Activated naive CD8-positive, alpha-beta T cell (primary cell): ENCODE measurements around the gene LRP1B.

Source experiments
- H3K27ac Mint-ChIP-seq: one replicate; pipeline ENCODE4 v1.8.0; 2021; ENCODE audit warnings: mixed read lengths
- H3K27me3 Mint-ChIP-seq: one replicate; pipeline ENCODE4 v1.8.0; 2021; ENCODE audit warnings: mixed read lengths
- H3K36me3 Mint-ChIP-seq: one replicate; pipeline ENCODE4 v1.8.0; 2021; ENCODE audit warnings: mixed read lengths
- H3K4me1 Mint-ChIP-seq: one replicate; pipeline ENCODE4 v1.8.0; 2021; ENCODE audit warnings: low read depth, mixed read lengths
- H3K4me3 Mint-ChIP-seq: one replicate; pipeline ENCODE4 v1.8.0; 2021; ENCODE audit warnings: mild to moderate bottlenecking, mixed read lengths
- H3K9me3 Mint-ChIP-seq: one replicate; pipeline ENCODE4 v1.8.0; 2021; ENCODE audit warnings: low read depth, mixed read lengths

LRP1B gene

DNA sequence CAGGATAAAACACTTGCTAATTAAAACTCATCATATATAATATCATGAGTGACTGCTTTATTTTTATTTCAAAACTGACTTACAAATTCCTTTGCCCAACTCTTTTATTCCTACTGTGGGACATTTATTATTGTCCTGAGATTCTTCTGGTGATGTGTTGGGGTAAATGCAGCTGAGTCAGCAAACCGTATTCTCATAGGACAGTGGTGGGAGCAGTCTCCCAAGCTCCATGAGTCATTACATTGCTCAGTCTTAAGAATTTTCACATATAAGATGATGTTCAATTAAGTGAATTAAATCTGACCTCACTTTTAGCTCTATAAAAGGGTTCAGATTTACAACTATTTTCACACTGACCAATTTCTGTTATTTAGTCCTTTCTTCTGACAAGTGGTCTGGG lies 1530.7 kb downstream of the LRP1B start:
- Mint-ChIP-seq H3K4me1 (no peaks in the 10 kb centered on the region), H3K27ac (no peak overlapping the region), H3K36me3 (no peaks in the 10 kb centered on the region), H3K4me3 (no peak overlapping the region), H3K27me3 (no peaks in the 10 kb centered on the region), H3K9me3 (peaks cover 2% of the 10 kb centered on the region)

DNA sequence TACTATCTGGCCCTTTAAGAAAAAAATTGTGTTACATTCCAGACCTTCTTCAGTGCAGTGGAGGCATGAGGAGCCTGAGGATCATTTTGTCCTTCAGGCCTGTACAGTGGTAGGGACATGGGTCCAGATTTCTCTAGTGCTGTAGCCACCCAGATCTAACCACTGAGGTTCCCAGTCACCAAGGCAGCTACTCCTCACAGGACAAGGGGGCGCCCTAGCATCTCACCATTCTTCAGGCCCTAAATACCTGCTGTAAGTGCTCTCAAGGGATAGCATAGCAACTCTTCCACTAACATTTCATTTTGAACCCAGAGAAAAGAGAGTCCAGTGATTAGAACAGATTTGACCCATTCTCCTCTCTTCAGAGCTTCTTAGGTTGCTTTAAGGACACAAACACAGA lies 1533.0 kb downstream of the LRP1B start:
- no peak overlapping the region for H3K27ac Mint-ChIP-seq
- no peaks in the 10 kb centered on the region for H3K4me1 Mint-ChIP-seq
- peaks cover 6% of the 10 kb centered on the region for H3K9me3 Mint-ChIP-seq
- no peaks in the 10 kb centered on the region for H3K27me3 Mint-ChIP-seq
- no peaks in the 10 kb centered on the region for H3K36me3 Mint-ChIP-seq
- H3K4me3 Mint-ChIP-seq, result no peak overlapping the region

DNA sequence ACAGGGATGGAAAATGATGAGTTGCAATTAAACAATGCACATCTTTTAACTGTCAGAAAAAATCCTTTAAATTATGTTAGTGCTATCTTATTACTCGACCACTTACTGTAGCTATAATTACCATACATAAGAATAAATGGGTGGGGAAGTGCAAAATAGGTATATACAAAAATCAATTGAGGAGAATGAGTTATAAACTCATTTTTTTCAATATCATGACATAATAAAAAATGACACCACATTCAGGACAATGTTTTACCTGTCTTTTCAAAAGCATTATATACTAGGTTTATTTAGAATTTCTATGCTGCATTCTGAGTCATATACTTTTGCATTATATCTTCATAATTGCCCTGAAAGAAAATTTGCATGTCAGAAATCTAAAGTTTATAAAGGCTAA lies 1533.6 kb downstream of the LRP1B start:
- Mint-ChIP-seq H3K9me3 (peaks cover 6% of the 10 kb centered on the region), H3K4me3 (no peak overlapping the region), H3K27ac (no peak overlapping the region), H3K4me1 (no peaks in the 10 kb centered on the region), H3K36me3 (no peaks in the 10 kb centered on the region), H3K27me3 (no peaks in the 10 kb centered on the region)

DNA sequence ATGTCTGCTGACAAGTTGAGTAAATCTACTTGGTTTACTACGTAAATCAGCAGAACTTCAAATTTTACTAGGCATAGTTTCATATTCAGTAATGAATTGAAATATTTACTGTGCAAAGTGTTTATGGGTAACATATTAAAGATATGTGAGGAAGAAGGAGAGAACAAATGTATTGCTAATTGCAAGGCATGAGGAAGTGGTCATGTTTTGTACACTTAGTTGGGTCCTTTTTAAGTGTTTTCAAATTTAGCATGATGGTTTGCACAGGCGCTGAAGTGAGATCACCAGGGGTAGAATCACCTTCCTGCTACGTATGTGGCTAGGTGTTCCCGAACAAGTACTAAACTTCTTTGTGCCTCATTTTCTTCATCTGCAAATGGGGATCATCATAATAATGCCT lies 1534.4 kb downstream of the LRP1B start:
- Mint-ChIP-seq H3K27ac (no peak overlapping the region), H3K9me3 (peaks cover 6% of the 10 kb centered on the region), H3K27me3 (no peaks in the 10 kb centered on the region), H3K4me1 (no peaks in the 10 kb centered on the region), H3K4me3 (no peak overlapping the region), H3K36me3 (no peaks in the 10 kb centered on the region)

DNA sequence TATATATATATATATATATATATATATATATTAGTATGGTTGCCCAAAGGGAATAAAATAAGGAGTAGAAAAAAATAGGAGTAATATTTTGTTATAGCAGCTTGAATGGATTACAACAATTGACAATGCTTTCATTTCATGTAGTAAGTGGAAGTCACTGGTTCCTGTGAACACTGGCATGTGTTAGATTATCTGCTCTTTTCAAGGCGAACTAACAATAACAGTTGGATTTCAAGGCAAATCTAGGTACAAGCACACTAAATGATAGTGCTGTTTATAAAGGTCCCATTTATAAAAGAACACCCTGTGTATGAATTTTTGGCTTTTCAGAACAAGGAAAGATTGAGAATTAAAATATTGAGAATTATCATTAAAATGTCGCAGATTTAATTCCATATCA lies 1535.7 kb downstream of the LRP1B start:
- H3K9me3 Mint-ChIP-seq, result peaks cover 6% of the 10 kb centered on the region
- H3K4me3 Mint-ChIP-seq, result no peak overlapping the region
- H3K27me3 Mint-ChIP-seq, result no peaks in the 10 kb centered on the region
- H3K4me1 Mint-ChIP-seq, result no peaks in the 10 kb centered on the region
- no peaks in the 10 kb centered on the region for H3K36me3 Mint-ChIP-seq
- no peak overlapping the region for H3K27ac Mint-ChIP-seq

DNA sequence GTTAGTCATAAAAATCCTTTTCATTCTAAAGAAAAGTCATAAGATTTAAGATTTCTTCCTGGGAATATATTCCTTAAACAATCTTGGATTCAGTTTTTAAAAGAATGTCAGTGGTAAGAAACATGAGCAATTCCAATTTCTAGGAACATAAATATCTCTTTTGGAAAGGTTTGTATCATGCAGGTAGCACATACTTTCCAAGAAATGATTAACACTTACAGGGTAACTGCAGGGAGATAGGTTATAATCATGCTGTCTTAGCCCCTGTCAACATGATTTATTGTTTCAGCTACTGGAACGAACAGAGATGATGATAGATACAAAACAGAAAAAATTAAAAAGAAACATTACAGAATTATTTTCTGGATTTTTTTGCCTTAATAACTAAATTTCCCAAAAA lies 1537.7 kb downstream of the LRP1B start:
- Mint-ChIP-seq H3K4me1 (no peaks in the 10 kb centered on the region), H3K27me3 (no peaks in the 10 kb centered on the region), H3K36me3 (no peaks in the 10 kb centered on the region), H3K4me3 (no peak overlapping the region), H3K27ac (no peak overlapping the region), H3K9me3 (peaks cover 6% of the 10 kb centered on the region)

DNA sequence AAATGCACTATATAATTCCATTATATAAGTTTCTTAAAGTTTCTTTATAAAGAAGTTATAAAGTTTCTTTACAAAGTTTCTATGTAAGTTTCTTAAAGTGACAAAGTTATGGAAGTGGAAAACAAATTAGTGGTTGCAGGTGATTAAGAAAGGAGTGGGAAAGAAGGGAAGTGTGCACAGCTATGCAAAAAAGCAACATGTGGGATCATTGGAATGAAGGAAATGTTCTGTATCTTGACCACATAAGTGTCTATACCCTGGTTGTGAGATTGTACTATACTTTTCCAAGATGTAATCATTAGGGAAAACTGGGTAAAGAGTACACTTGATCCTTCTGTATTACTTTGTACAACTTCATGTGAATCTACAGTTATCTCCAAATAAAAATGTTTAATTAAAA lies 1541.1 kb downstream of the LRP1B start:
- peaks cover 3% of the 10 kb centered on the region for H3K9me3 Mint-ChIP-seq
- H3K27me3 Mint-ChIP-seq, result no peaks in the 10 kb centered on the region
- no peaks in the 10 kb centered on the region for H3K36me3 Mint-ChIP-seq
- no peak overlapping the region for H3K4me3 Mint-ChIP-seq
- H3K4me1 Mint-ChIP-seq, result no peaks in the 10 kb centered on the region
- no peak overlapping the region for H3K27ac Mint-ChIP-seq

DNA sequence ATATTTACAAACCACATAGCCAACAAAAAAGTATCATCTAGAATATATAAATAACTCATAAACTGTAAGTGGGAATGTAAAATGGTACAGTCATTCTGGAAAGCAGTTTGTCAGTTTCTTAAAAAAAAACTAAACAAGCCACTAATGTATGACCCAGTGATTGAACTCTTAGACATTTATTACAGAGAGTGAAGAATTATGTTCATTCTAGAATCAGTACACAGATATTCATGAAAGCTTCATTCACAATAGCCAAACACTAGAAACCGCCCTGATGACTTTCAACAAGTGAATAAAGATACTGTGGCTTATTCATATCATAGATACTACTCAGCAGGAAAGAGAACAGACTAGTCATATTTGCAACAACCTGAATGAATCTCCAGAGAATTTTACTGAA lies 1541.5 kb downstream of the LRP1B start:
- Mint-ChIP-seq H3K27ac (no peak overlapping the region), H3K9me3 (no peaks in the 10 kb centered on the region), H3K36me3 (no peaks in the 10 kb centered on the region), H3K27me3 (no peaks in the 10 kb centered on the region), H3K4me1 (no peaks in the 10 kb centered on the region), H3K4me3 (no peak overlapping the region)

DNA sequence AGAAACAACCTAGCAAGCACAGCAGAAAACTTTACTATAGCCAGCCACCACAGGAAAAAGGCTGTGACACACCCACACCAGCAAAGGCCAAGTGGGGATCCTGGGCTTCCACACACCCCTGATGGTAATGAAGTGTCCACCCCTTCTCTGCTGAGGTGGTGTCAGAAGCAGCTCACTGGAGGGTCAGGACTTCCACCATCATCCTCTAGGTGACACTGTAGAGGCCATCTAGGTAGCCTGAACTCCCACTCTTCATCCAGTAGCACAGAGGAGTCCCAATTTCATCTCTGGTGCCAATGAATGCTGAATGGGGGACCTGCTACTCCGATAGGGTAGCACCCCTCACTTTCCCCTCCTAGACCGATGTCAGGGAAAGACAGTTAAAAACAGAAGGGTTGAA lies 1544.4 kb downstream of the LRP1B start:
- peaks cover 4% of the 10 kb centered on the region for H3K9me3 Mint-ChIP-seq
- no peaks in the 10 kb centered on the region for H3K36me3 Mint-ChIP-seq
- no peak overlapping the region for H3K27ac Mint-ChIP-seq
- no peak overlapping the region for H3K4me3 Mint-ChIP-seq
- H3K27me3 Mint-ChIP-seq, result no peaks in the 10 kb centered on the region
- no peaks in the 10 kb centered on the region for H3K4me1 Mint-ChIP-seq

DNA sequence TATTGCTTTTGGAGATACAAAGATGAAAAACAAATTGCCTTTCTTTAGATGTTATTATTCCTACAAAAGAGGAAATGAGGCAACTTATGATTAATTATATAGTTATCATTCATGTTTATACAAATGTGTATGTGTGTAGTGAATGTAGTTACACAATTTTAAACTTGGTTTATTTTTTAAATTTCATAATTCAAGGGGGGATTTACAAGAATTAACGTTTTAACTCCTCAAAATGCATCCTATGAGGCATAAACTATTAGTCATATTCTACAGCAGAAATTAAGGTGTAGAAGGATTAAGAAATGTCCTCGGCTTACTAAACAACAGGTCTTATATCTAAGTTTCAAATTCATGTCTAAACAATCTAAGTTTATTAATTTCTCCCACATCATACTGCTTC lies 1545.8 kb downstream of the LRP1B start:
- Mint-ChIP-seq H3K36me3 (no peaks in the 10 kb centered on the region), H3K4me3 (no peak overlapping the region), H3K27me3 (no peaks in the 10 kb centered on the region), H3K27ac (no peak overlapping the region), H3K9me3 (peaks cover 7% of the 10 kb centered on the region), H3K4me1 (no peaks in the 10 kb centered on the region)

DNA sequence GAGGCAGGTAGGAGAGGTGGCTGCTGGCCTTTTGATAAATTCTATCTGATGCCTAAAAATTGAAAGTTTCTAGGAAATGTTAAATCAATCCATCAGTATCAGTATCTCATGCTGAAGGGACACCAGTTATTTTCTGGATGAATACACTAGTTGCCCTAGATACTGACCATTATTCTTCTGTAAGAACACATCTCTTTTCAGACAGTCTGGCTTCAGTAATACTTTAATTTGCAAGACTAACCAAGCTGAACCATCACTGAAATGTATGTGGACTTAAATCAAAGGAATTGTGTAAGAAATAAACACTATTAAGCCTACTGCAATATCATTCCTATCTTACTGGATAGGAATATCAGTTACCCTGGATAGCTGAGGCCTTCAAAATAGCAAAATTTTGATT lies 1546.3 kb downstream of the LRP1B start:
- no peaks in the 10 kb centered on the region for H3K4me1 Mint-ChIP-seq
- no peak overlapping the region for H3K27ac Mint-ChIP-seq
- H3K9me3 Mint-ChIP-seq, result peaks cover 7% of the 10 kb centered on the region
- H3K27me3 Mint-ChIP-seq, result no peaks in the 10 kb centered on the region
- no peaks in the 10 kb centered on the region for H3K36me3 Mint-ChIP-seq
- H3K4me3 Mint-ChIP-seq, result no peak overlapping the region

DNA sequence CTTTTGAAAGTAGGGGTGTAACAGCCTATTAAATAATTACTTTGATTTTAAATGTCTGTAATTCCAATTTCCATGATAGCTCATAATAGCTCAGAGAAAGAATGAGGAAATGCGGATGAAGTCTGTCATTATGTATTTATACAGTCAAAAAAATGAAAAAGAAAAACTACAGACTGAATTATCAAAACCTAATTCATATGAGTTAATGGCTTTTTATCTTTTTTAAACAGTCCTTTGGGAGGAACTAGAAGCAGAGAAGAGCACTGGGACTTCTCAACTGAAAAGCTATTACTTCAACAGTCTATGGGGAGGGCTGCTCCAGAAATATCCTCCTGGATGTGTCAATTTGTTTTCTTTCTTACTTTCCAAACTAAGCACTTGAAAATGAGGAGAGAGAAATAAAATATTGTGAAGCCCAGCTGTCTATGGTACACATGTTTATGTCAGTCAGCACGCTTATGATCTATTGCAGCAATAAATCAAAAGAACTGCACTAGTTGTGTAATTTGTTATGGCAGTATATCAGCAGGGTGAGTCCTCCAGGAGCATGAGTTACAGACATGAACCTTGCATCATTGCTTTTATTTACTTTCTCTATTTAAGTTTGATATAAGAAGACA lies 1550.2 kb downstream of the LRP1B start:
- Mint-ChIP-seq H3K27me3 (no peaks in the 10 kb centered on the region), H3K27ac (no peak overlapping the region), H3K4me1 (no peaks in the 10 kb centered on the region), H3K36me3 (no peaks in the 10 kb centered on the region), H3K9me3 (peaks cover 12% of the 10 kb centered on the region), H3K4me3 (no peak overlapping the region)

DNA sequence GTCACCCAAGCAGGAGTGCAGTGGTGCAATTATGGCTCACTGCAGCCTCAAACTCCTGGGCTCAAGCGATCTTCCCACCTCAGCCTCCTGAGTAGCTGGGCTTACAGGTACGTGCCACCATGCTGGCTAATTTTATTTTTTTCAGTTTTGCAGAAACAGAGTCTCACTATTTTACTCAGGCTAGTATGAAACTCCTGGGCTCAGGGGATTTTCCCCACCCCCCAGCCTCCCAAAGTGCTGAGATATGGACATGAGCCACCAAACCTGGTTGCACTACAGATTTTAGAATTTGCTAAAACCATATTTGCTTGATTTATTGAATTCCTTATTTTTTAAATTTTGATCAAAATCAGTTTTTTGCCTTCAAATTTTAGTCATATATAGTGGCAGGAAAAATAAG lies 1553.4 kb downstream of the LRP1B start:
- Mint-ChIP-seq H3K27me3 (no peaks in the 10 kb centered on the region), H3K27ac (no peak overlapping the region), H3K9me3 (peaks cover 13% of the 10 kb centered on the region), H3K4me1 (no peaks in the 10 kb centered on the region), H3K36me3 (no peaks in the 10 kb centered on the region), H3K4me3 (no peak overlapping the region)

DNA sequence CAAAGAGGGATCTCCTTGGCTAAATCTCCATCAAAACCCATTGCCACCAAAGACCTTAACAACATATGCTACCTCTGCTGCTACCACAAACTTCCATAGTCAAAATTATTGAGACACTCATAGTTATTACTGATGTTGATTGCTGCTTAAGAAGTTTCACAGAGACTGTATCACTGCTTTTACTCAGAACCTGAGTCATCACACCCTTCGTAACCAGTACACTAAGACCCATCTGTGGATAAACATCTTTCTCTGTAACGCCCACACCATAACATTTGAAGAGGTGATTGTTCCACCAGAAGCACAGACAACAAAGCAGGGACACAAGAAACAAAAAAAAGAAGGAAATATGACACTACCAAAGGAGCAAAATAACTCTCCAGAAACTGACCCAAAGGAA lies 1563.1 kb downstream of the LRP1B start:
- Mint-ChIP-seq H3K36me3 (no peaks in the 10 kb centered on the region), H3K27me3 (no peaks in the 10 kb centered on the region), H3K9me3 (peaks cover 4% of the 10 kb centered on the region), H3K4me3 (no peak overlapping the region), H3K4me1 (no peaks in the 10 kb centered on the region), H3K27ac (no peak overlapping the region)

DNA sequence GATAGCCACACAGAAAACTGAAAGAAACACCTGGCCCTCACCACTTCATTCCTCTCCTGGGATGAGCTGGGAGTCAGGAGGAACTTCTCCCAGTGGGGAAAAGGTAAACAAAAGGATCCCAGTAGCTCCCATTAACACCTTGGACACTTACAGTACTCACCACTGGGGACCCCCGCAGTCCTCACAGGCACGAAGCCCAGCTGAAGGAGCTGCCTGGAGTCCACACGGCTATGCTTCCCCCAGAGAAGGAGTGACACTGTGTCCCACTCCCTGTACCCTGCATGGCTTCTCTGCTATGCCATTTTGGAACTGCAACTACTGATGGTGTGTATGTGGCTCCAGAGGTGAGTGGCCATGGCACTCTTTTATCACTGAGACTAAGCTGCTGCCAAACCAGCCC lies 1565.1 kb downstream of the LRP1B start:
- Mint-ChIP-seq H3K4me1 (no peaks in the 10 kb centered on the region), H3K27ac (no peak overlapping the region), H3K27me3 (no peaks in the 10 kb centered on the region), H3K4me3 (no peak overlapping the region), H3K36me3 (no peaks in the 10 kb centered on the region), H3K9me3 (no peaks in the 10 kb centered on the region)

DNA sequence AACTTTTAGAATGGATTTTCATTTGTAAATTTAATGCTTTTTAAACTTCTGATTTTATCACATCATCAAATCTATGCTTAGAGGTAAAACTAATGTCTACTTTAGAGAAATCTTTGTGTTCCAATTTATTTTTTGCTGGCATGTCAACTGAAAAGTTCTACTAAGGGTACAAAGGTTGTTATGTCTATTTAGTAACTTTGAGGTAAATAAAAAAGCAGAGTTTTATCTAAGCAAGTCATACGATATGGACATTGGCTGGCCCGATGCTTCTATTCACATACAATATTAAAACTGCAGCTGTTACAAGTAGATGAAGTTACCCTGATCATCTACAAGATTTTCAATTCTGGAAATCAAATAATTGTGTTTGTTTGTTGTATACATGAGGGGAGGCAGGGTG lies 1575.1 kb downstream of the LRP1B start:
- Mint-ChIP-seq H3K36me3 (no peaks in the 10 kb centered on the region), H3K9me3 (peaks cover 7% of the 10 kb centered on the region), H3K27ac (no peak overlapping the region), H3K27me3 (no peaks in the 10 kb centered on the region), H3K4me1 (no peaks in the 10 kb centered on the region), H3K4me3 (no peak overlapping the region)
